ENCODE data around the gene SPPL2B. TPM values are rescaled to one million over a fixed set of nuclear protein-coding genes. Genes with fewer than 3 reads are reported as not detected.
A peak's percentile ranks its signal among the peaks of the same experiment; 100 is the strongest.

Gene SPPL2B
- total and polyA plus RNA-seq, 8 donors, result 36.4 to 226 (median 52.8) TPM

- no peaks in the 10 kb centered on the region for H3K9me3 ChIP-seq
- H3K27ac ChIP-seq, result no peak overlapping the region
- intact Hi-C loops (cut with DNase I), result no loop called here
- FAIRE-seq, result no peak
- no peaks in the 10 kb centered on the region for H3K4me1 ChIP-seq
- H3K36me3 ChIP-seq, result peaks cover 0 to 5% (median 0%) of the 10 kb centered on the region in 3 donors
- no peak overlapping the region for H3K4me3 ChIP-seq
- 95 to 96% methylated on average over 27 to 29 of the region's 29 CpGs for WGBS, 2 donors
- TF ChIP-seq, protein P1, sequence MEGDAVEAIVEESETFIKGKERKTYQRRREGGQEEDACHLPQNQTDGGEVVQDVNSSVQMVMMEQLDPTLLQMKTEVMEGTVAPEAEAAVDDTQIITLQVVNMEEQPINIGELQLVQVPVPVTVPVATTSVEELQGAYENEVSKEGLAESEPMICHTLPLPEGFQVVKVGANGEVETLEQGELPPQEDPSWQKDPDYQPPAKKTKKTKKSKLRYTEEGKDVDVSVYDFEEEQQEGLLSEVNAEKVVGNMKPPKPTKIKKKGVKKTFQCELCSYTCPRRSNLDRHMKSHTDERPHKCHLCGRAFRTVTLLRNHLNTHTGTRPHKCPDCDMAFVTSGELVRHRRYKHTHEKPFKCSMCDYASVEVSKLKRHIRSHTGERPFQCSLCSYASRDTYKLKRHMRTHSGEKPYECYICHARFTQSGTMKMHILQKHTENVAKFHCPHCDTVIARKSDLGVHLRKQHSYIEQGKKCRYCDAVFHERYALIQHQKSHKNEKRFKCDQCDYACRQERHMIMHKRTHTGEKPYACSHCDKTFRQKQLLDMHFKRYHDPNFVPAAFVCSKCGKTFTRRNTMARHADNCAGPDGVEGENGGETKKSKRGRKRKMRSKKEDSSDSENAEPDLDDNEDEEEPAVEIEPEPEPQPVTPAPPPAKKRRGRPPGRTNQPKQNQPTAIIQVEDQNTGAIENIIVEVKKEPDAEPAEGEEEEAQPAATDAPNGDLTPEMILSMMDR (IDR thresholded peaks at IDR 0.05), result no peak
- no peaks in the 10 kb centered on the region for H3K27me3 ChIP-seq
- no peak for ATAC-seq
- peak in 2 of 6 donors; percentile 23 to 70 for DNase-seq
Measured at GRCh38 chr19:2342656-2343288, 14.3 kb downstream of the SPPL2B start.

DNA sequence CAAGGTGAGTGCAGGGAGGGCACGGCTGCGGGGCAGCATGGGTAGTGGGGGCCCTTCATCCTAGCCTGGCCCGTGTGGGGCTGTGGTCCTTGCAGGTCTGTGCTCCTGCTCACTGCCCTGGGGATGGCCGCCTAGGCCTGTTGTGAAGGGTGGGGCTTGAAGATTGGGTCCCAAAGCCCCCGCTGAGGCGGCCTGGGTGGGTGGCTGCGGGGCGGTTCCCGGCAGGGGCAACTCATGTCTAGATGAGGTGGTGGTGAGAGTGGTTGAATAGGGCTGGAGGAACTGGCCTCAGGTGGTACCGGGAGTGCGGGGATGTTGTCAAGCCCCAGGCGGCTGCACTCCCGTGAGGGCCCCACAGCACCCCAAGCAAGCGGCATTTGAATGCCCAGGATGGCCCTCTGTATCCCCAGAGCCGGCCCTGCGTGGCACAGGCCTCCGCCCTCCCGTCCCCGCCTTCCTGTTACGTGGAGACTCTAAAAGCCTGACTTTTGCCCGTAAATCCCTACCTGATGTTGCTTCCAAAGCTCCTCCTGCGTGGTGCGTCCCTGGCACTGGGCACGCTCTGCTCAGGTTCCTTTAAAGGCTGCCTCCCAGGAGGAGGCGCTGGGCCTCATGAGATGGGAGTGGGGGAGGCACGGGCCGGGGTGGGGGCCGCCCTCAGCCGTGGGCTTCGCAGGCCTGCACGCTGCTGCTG is 15.0 kb downstream of the SPPL2B start:
- 96 to 97% methylated on average over 28 to 31 of the region's 31 CpGs for WGBS, 2 donors
- peak in 1 of 4 donors; percentile 5 for ATAC-seq
- H3K27ac ChIP-seq, result no peak overlapping the region
- H3K4me3 ChIP-seq, result no peak overlapping the region
- intact Hi-C loops (cut with DNase I), result no loop called here
- no peak for FAIRE-seq
- no peaks in the 10 kb centered on the region for H3K9me3 ChIP-seq
- TF ChIP-seq, protein P1 (IDR thresholded peaks at IDR 0.05), result no peak
- H3K27me3 ChIP-seq, result no peaks in the 10 kb centered on the region
- H3K4me1 ChIP-seq, result no peaks in the 10 kb centered on the region
- peak in 2 of 6 donors; percentile 17 to 62 for DNase-seq
- H3K36me3 ChIP-seq, result peaks cover 0 to 5% (median 0%) of the 10 kb centered on the region in 3 donors

GRCh38 chr19:2344381-2344870 is 15.9 kb downstream of the SPPL2B start:
- no peak for FAIRE-seq
- no peaks in the 10 kb centered on the region for H3K9me3 ChIP-seq
- no peaks in the 10 kb centered on the region for H3K27me3 ChIP-seq
- peak in 3 of 6 donors; percentile 2 to 50 (median 15) for DNase-seq
- intact Hi-C loops (cut with DNase I), result no loop called here
- no peak overlapping the region for H3K4me3 ChIP-seq
- H3K27ac ChIP-seq, result no peak overlapping the region
- no peak for ATAC-seq
- 94 to 96% methylated on average over 24 of the region's 24 CpGs for WGBS, 2 donors
- peaks cover 0 to 5% (median 0%) of the 10 kb centered on the region in 3 donors for H3K36me3 ChIP-seq
- no peaks in the 10 kb centered on the region for H3K4me1 ChIP-seq
- TF ChIP-seq, protein P1 (IDR thresholded peaks at IDR 0.05), result no peak

GRCh38 chr19:2345076-2345475 is 16.6 kb downstream of the SPPL2B start:
- WGBS, 2 donors, result 95 to 97% methylated on average over 12 to 17 of the region's 17 CpGs
- DNase-seq (peak in 1 of 6 donors; percentile 55), FAIRE-seq (no peak), ATAC-seq (no peak)
- H3K27me3 ChIP-seq, result no peaks in the 10 kb centered on the region
- H3K9me3 ChIP-seq, result no peaks in the 10 kb centered on the region
- H3K4me1 ChIP-seq, result no peaks in the 10 kb centered on the region
- H3K27ac ChIP-seq, result no peak overlapping the region
- H3K36me3 ChIP-seq, result peaks cover 0 to 2% (median 0%) of the 10 kb centered on the region in 3 donors
- H3K4me3 ChIP-seq, result no peak overlapping the region
- TF ChIP-seq, protein P1 (IDR thresholded peaks at IDR 0.05), result no peak
- intact Hi-C loops (cut with DNase I), result no loop called here
